ENCODE results near the gene MMRN2.

GRCh38 chr10:86992929-86993328 lies 35.5 kb upstream of the MMRN2 start:
- TF ChIP-seq CTCF (IDR thresholded peaks at IDR 0.05; ENCODE audit: poor library complexity, severe bottlenecking) = no peak
- no peak for TF ChIP-seq MXI1 (conservative IDR thresholded peaks at IDR 0.05; ENCODE audit: poor library complexity, severe bottlenecking)
- TF ChIP-seq EZH2 (IDR thresholded peaks at IDR 0.05; ENCODE audit: borderline replicate concordance, insufficient read depth, low read length, poor library complexity, severe bottlenecking) = no peak
- TF ChIP-seq RAD21 (conservative IDR thresholded peaks at IDR 0.05) = no peak
- TF ChIP-seq REST (IDR thresholded peaks at IDR 0.05; ENCODE audit: borderline replicate concordance) = no peak
- no peak for TF ChIP-seq POLR2AphosphoS5 (IDR thresholded peaks at IDR 0.05)
- no peak for TF ChIP-seq TAF1 (IDR thresholded peaks at IDR 0.05; ENCODE audit: low read depth)
- no peak for TF ChIP-seq EP300 (conservative IDR thresholded peaks at IDR 0.05; ENCODE audit: poor library complexity, severe bottlenecking)
